ENCODE data around the gene SOX15. TPM values are rescaled to one million over a fixed set of nuclear protein-coding genes. Genes with fewer than 3 reads are reported as not detected.

Gene SOX15
- total and polyA plus RNA-seq, 2 of the 13 experiments (the other 11 are each of a cell fraction or from before 2014, with no cell fraction given) = 0.07 to 0.18 TPM

GRCh38 chr17:7541074-7541621, 48.7 kb downstream of the SOX15 start:
- in situ Hi-C loops (cut with HindIII; ENCODE audit: extremely low pct_ligation_motif_present, low pct_unique_long_range_greater_than_20kb) (no loop called here), intact Hi-C loops (cut with micrococcal nuclease; ENCODE audit: unreplicated experiment) (no loop called here)
- H3K27ac ChIP-seq (ENCODE audit: extremely low read length, insufficient read depth, low read length) = no peak overlapping the region
- H3K79me2 ChIP-seq (ENCODE audit: insufficient read depth, low read length) = no peaks in the 10 kb centered on the region
- 40% methylated on average over 9 of the region's 9 CpGs for WGBS (ENCODE audit: low lambda C conversion rate)
- H3K4me1 ChIP-seq (ENCODE audit: insufficient read depth, low read length) = peaks cover 52% of the 10 kb centered on the region
- no peaks in the 10 kb centered on the region for H4K20me1 ChIP-seq (ENCODE audit: insufficient read depth, low read length)
- H2AFZ ChIP-seq (ENCODE audit: low read length) = no peak overlapping the region
- no peaks in the 10 kb centered on the region for H3K36me3 ChIP-seq (replicated peaks in 1 of 2; ENCODE audit: control insufficient read depth in 1 of 2, insufficient read depth in 2 of 2, low read length in 2 of 2)
- no TSS peak for BruUV-seq (replicated peaks)
- H3K9ac ChIP-seq (ENCODE audit: insufficient read depth, low read depth, low read length) = no peak overlapping the region
- no peak overlapping the region for H3K4me3 ChIP-seq (replicated peaks in 1 of 3; ENCODE audit: insufficient read depth in 1 of 3, low read depth in 2 of 3, low read length in 3 of 3)
- H3K9me3 ChIP-seq (ENCODE audit: low read length) = peaks cover 15% of the 10 kb centered on the region
- DNase-seq (ENCODE audit: low spot score) = no peak
- ChIA-PET CTCF (ENCODE audit: low intra/inter-chr PET ratio, low total read pairs) (no interaction called here), POLR2A (interaction anchor here (1.5 kb wide), 1 partner anchor 17 kb away, joined by 3 read pairs; the partner anchor contains the start of gene TNFSF13)
- no peak overlapping the region for H3K4me2 ChIP-seq (ENCODE audit: low read depth, low read length)
- TF ChIP-seq ZNF652 (CRISPR knock-in tag; IDR thresholded peaks at IDR 0.05; ENCODE audit: borderline replicate concordance, low read depth) (peak; percentile 81), GATAD2A (CRISPR knock-in tag; IDR thresholded peaks at IDR 0.05) (0 out of 2 replicates have a peak, but pooled peaks have one; percentile 27), ZBTB1 (CRISPR knock-in tag; IDR thresholded peaks at IDR 0.05; ENCODE audit: borderline replicate concordance) (0 out of 2 replicates have a peak, but pooled peaks have one; percentile 49), ZNF546 (CRISPR knock-in tag; conservative IDR thresholded peaks at IDR 0.05) (no peak), FOXP1 (IDR thresholded peaks at IDR 0.05) (no peak), FOXP1 (CRISPR knock-in tag; IDR thresholded peaks at IDR 0.05) (peak; percentile 63), ZNF589 (CRISPR knock-in tag; conservative IDR thresholded peaks at IDR 0.05) (no peak)
- H3K27me3 ChIP-seq (ENCODE audit: control insufficient read depth in 1 of 2, insufficient read depth in 2 of 2, low read length in 2 of 2) = peaks cover 0 to 10% of the 10 kb centered on the region in 2 experiments; a peak in 4 of 5 replicates
- ATAC-seq = peak; percentile 57
- no peak for FAIRE-seq

- Histone ChIP-seq H4K20me1 (ENCODE audit: insufficient read depth, low read length) (no peaks in the 10 kb centered on the region), H3K4me2 (ENCODE audit: low read depth, low read length) (no peak overlapping the region), H3K9me3 (ENCODE audit: low read length) (peaks cover 15% of the 10 kb centered on the region), H3K4me3 (replicated peaks in 1 of 3; ENCODE audit: insufficient read depth in 1 of 3, low read depth in 2 of 3, low read length in 3 of 3) (no peak overlapping the region), H3K79me2 (ENCODE audit: insufficient read depth, low read length) (no peaks in the 10 kb centered on the region), H3K36me3 (replicated peaks in 1 of 2; ENCODE audit: control insufficient read depth in 1 of 2, insufficient read depth in 2 of 2, low read length in 2 of 2) (no peaks in the 10 kb centered on the region), H3K27ac (ENCODE audit: extremely low read length, insufficient read depth, low read length) (no peak overlapping the region), H3K9ac (ENCODE audit: insufficient read depth, low read depth, low read length) (no peak overlapping the region), H3K27me3 (ENCODE audit: control insufficient read depth in 1 of 2, insufficient read depth in 2 of 2, low read length in 2 of 2) (peaks cover 0 to 8% of the 10 kb centered on the region in 2 experiments; a peak in 3 of 5 replicates), H2AFZ (ENCODE audit: low read length) (no peak overlapping the region), H3K4me1 (ENCODE audit: insufficient read depth, low read length) (peaks cover 49% of the 10 kb centered on the region)
- CTCF ChIA-PET (ENCODE audit: low intra/inter-chr PET ratio, low total read pairs) = no interaction called here
- no peak for ATAC-seq
- FAIRE-seq = no peak
- 41% methylated on average over 11 of the region's 11 CpGs for WGBS (ENCODE audit: low lambda C conversion rate)
- no peak for DNase-seq (ENCODE audit: low spot score)
- in situ Hi-C loops (cut with HindIII; ENCODE audit: extremely low pct_ligation_motif_present, low pct_unique_long_range_greater_than_20kb) = no loop called here
- intact Hi-C loops (cut with micrococcal nuclease; ENCODE audit: unreplicated experiment) = loop anchor here (2.0 kb wide), 1 partner anchor 14 kb away; no protein-coding TSS in a partner anchor
- POLR2A ChIA-PET = interaction anchor here (1.0 kb wide), 1 partner anchor 21 kb away, joined by 3 read pairs; no protein-coding TSS in a partner anchor
- no TSS peak for BruUV-seq (replicated peaks)
- no peak for TF ChIP-seq SMAD3 (CRISPR knock-in tag; IDR thresholded peaks at IDR 0.05)
- no peak for TF ChIP-seq TBX3 (IDR thresholded peaks at IDR 0.05; ENCODE audit: borderline replicate concordance)
- no peak for TF ChIP-seq CBX2 (IDR thresholded peaks at IDR 0.05; ENCODE audit: low read depth, low read length)
- TF ChIP-seq CBX2 (CRISPR knock-in tag; IDR thresholded peaks at IDR 0.05; ENCODE audit: low read depth) = no peak
- no peak for TF ChIP-seq KMT2B (CRISPR knock-in tag; IDR thresholded peaks at IDR 0.05)
- TF ChIP-seq XBP1 (CRISPR knock-in tag; IDR thresholded peaks at IDR 0.05) = no peak
- no peak for TF ChIP-seq MLLT10 (CRISPR knock-in tag; IDR thresholded peaks at IDR 0.05)
- TF ChIP-seq ELK4 (CRISPR knock-in tag; IDR thresholded peaks at IDR 0.05; ENCODE audit: borderline replicate concordance) = no peak
Observed at GRCh38 chr17:7538891-7539545, 50.9 kb downstream of the SOX15 start.

Measured in HepG2 (cell line).